Fibroblast of pulmonary artery (primary cell): ENCODE data around the gene PPP4R2.

ENCODE experiments used
- DNase-seq: peaks from one replicate; pipeline ENCODE4 v3.0.0-alpha.2; 2010; ENCODE audit warnings: low read depth
- H3K4me3 ChIP-seq: replicated peaks from 2 replicates; pipeline ENCODE4 v1.5.1; 2011; ENCODE audit warnings: low read depth, mild to moderate bottlenecking, control low read depth, low read length, moderate library complexity
- CTCF ChIP-seq: IDR thresholded peaks from 2 replicates; pipeline ENCODE4 v1.5.1; 2011; ENCODE audit warnings: mild to moderate bottlenecking, control low read depth, low read length, inconsistent platforms; ENCODE audit errors: missing control alignments

Gene PPP4R2

GRCh38 chr3:72996473-72997333, at the start of gene PPP4R2:
Gene PPP4R2, plus strand, starts transcription at chr3:72996811. Its CDS starts 227 bp downstream, at chr3:72997038.
- peak within 1 kb of the TSS; percentile 97 for H3K4me3 ChIP-seq
- no peak for TF ChIP-seq CTCF
- peak; percentile 90 for DNase-seq

- TF ChIP-seq CTCF = no peak
- DNase-seq = no peak
- H3K4me3 ChIP-seq = no peak overlapping the region
These were observed 48.7 kb upstream of the PPP4R2 start for GRCh38 chr3:72947715-72948490.

- no peak for DNase-seq
- TF ChIP-seq CTCF = no peak
- H3K4me3 ChIP-seq = no peak overlapping the region
These were observed 47.6 kb upstream of the PPP4R2 start for GRCh38 chr3:72949016-72949415.

GRCh38 chr3:72950372-72950771, 46.2 kb upstream of the PPP4R2 start:
- TF ChIP-seq CTCF = no peak
- DNase-seq = no peak

GRCh38 chr3:72950801-72951200, 45.8 kb upstream of the PPP4R2 start:
- no peak for TF ChIP-seq CTCF
- H3K4me3 ChIP-seq = no peak overlapping the region
- no peak for DNase-seq

More at GRCh38 chr3:72950372-72950771, 46.2 kb upstream of the PPP4R2 start:
- H3K4me3 ChIP-seq = no peak overlapping the region

GRCh38 chr3:72951259-72951722, 45.3 kb upstream of the PPP4R2 start:
- TF ChIP-seq CTCF = no peak
- DNase-seq = no peak

More at GRCh38 chr3:72951259-72951722, 45.3 kb upstream of the PPP4R2 start:
- H3K4me3 ChIP-seq = no peak overlapping the region
